ENCODE data around the gene ZNF219.
A peak's percentile ranks its signal among the peaks of the same experiment; 100 is the strongest.

Gene ZNF219

GRCh38 chr14:21087294-21088091 is 11.0 kb downstream of the ZNF219 start:
- DNase-seq (ENCODE audit: low read depth in 2 of 2): no peak

GRCh38 chr14:21086908-21087293 is 11.6 kb downstream of the ZNF219 start:
- no peak for DNase-seq (ENCODE audit: low read depth in 2 of 2)

- DNase-seq (ENCODE audit: low read depth in 2 of 2): no peak
These were observed 13.2 kb downstream of the ZNF219 start for GRCh38 chr14:21084998-21085853.

- no peak for DNase-seq (ENCODE audit: low read depth in 2 of 2)
These were observed 14.1 kb downstream of the ZNF219 start for GRCh38 chr14:21084396-21084795.

- no peak for DNase-seq (ENCODE audit: low read depth in 2 of 2)
These were observed 14.7 kb downstream of the ZNF219 start for GRCh38 chr14:21083565-21084325.

GRCh38 chr14:21081521-21082142 is 16.8 kb downstream of the ZNF219 start:
- DNase-seq (ENCODE audit: low read depth in 2 of 2): no peak

GRCh38 chr14:21078726-21079125 is 19.7 kb downstream of the ZNF219 start:
- DNase-seq (ENCODE audit: low read depth in 2 of 2): no peak

- DNase-seq (ENCODE audit: low read depth in 2 of 2): no peak
These were observed 20.2 kb downstream of the ZNF219 start for GRCh38 chr14:21078287-21078686.

- no peak for DNase-seq (ENCODE audit: low read depth in 2 of 2)
These were observed 20.8 kb downstream of the ZNF219 start for GRCh38 chr14:21077672-21078071.

- DNase-seq (ENCODE audit: low read depth in 2 of 2): no peak
These were observed 22.6 kb downstream of the ZNF219 start for GRCh38 chr14:21075719-21076437.

GRCh38 chr14:21074398-21075272 is 23.8 kb downstream of the ZNF219 start:
- no peak for DNase-seq (ENCODE audit: low read depth in 2 of 2)

GRCh38 chr14:21073921-21074320 is 24.5 kb downstream of the ZNF219 start:
- no peak for DNase-seq (ENCODE audit: low read depth in 2 of 2)

- no peak for DNase-seq (ENCODE audit: low read depth in 2 of 2)
These were observed 25.6 kb downstream of the ZNF219 start for GRCh38 chr14:21072781-21073339.

GRCh38 chr14:21072031-21072473 is 26.4 kb downstream of the ZNF219 start:
- no peak for DNase-seq (ENCODE audit: low read depth in 2 of 2)

GRCh38 chr14:21071225-21072030 is 27.0 kb downstream of the ZNF219 start:
- peak; percentile 40 to 47 for DNase-seq (ENCODE audit: low read depth in 2 of 2)

GRCh38 chr14:21070610-21071224 is 27.7 kb downstream of the ZNF219 start:
- no peak for DNase-seq (ENCODE audit: low read depth in 2 of 2)

GRCh38 chr14:21070083-21070609 is 28.3 kb downstream of the ZNF219 start, which contains the start of gene ARHGEF40:
Gene ARHGEF40, plus strand, starts transcription at chr14:21070304. Its CDS starts 93 bp downstream, at chr14:21070397.
- no peak for DNase-seq (ENCODE audit: low read depth in 2 of 2)

All from stimulated activated CD8-positive, alpha-beta memory T cell treated with anti-CD3 and anti-CD28 coated beads, Interleukin-2, amount 100 ng/mL, for 48 hours (primary cell).